Endothelial cell of umbilical vein (primary cell): ENCODE data around the gene CAMKMT. TPM values are rescaled to one million over a fixed set of nuclear protein-coding genes. Genes with fewer than 3 reads are reported as not detected.

Source experiments
- BruUV-seq: library from RNA; stranded (reverse); fragments of 400-500 nt; replicated peaks from 2 replicates; lab custom pipeline; 2021; lab: Mats Ljungman, UMichigan
- CTCF ChIA-PET: fragments of 300-600, 350-600 bp; sonication (Branson Sonifier 250); formaldehyde crosslinking; loops from one replicate; lab custom pipeline; 2021; ENCODE audit warnings: antibody characterized with exemption, inconsistent platforms; lab: Charles Lee
- POLR2A ChIA-PET: fragments of 300-600, 350-600 bp; sonication (Branson Sonifier 250); formaldehyde crosslinking; loops from one replicate; lab custom pipeline; 2021; ENCODE audit warnings: antibody characterized with exemption, inconsistent platforms; lab: Charles Lee
- DNase-seq: peaks from one replicate; pipeline ENCODE4 v3.0.0-alpha.2; 2011; ENCODE audit warnings: low read depth, low spot score
- FAIRE-seq: peaks from 2 replicates; lab custom pipeline; 2011; peaks lifted over from hg19 to GRCh38; lab: Jason Lieb, UNC
- H2AFZ ChIP-seq: 2 replicates; pipeline ENCODE4 v1.6.0; 2012; ENCODE audit warnings: low read depth, low read length, control low read depth, inconsistent platforms
- H3K27ac ChIP-seq: 2 replicates; pipeline ENCODE4 v1.5.1; 2011; ENCODE audit warnings: low read depth, mild to moderate bottlenecking, control low read depth, low read length, moderate library complexity; ENCODE audit not compliant: insufficient read depth
- H3K27me3 ChIP-seq, 2 experiments: 2 replicates each; pipeline versions ENCODE4 v1.6.0 to v1.6.1; 2011; ENCODE audit warnings: low read length in 2 of 2, mixed read lengths in 1 of 2; ENCODE audit not compliant: control insufficient read depth in 2 of 2, insufficient read depth in 2 of 2
- H3K36me3 ChIP-seq, 2 experiments: 2 replicates in 1 of 2; 3 replicates in 1 of 2; pipeline ENCODE4 v1.5.1; 2011; ENCODE audit warnings: low read length in 2 of 2, mild to moderate bottlenecking in 1 of 2, moderate library complexity in 1 of 2; ENCODE audit not compliant: control insufficient read depth in 2 of 2, insufficient read depth in 2 of 2; ENCODE audit errors: extremely low read depth in 1 of 2
- H3K4me1 ChIP-seq: 3 replicates; pipeline ENCODE4 v1.5.1; 2011; ENCODE audit warnings: mild to moderate bottlenecking, low read length; ENCODE audit not compliant: control insufficient read depth, insufficient read depth; ENCODE audit errors: extremely low read depth
- H3K4me2 ChIP-seq: 2 replicates; pipeline ENCODE4 v1.6.1; 2011; ENCODE audit warnings: low read length, control low read depth, mixed read lengths; ENCODE audit not compliant: insufficient read depth
- H3K4me3 ChIP-seq, 3 experiments: fragments of 200-600 bp in 1 of 3; sonication (generic), shearing (Covaris generic) in 1 of 3; replicated peaks in 1 of 3; 2 replicates each; pipeline ENCODE4 v1.5.1; 2011 to 2016; ENCODE audit warnings: control low read depth in 3 of 3, low read length in 3 of 3, mild to moderate bottlenecking in 2 of 3, inconsistent platforms in 1 of 3, low read depth in 1 of 3, moderate library complexity in 1 of 3; ENCODE audit not compliant: insufficient read depth in 1 of 3
- H3K79me2 ChIP-seq: 2 replicates; pipeline ENCODE4 v1.6.0; 2012; ENCODE audit warnings: low read length, inconsistent platforms; ENCODE audit not compliant: control insufficient read depth, insufficient read depth
- H3K9ac ChIP-seq: replicated peaks from 2 replicates; pipeline ENCODE3; 2011; ENCODE audit warnings: low read length, control low read depth; ENCODE audit not compliant: insufficient read depth; ENCODE audit errors: extremely low read depth
- H3K9me1 ChIP-seq: replicated peaks from 3 replicates; pipeline ENCODE4 v1.6.0; 2011; ENCODE audit warnings: mild to moderate bottlenecking, low read length; ENCODE audit not compliant: control insufficient read depth, insufficient read depth; ENCODE audit errors: extremely low read depth
- H3K9me3 ChIP-seq: replicated peaks from 2 replicates; pipeline ENCODE4 v1.5.1; 2012; ENCODE audit warnings: low read length, inconsistent platforms; ENCODE audit not compliant: control insufficient read depth, insufficient read depth
- H4K20me1 ChIP-seq: replicated peaks from 2 replicates; pipeline ENCODE3; 2011; ENCODE audit warnings: mild to moderate bottlenecking, low read length; ENCODE audit not compliant: control insufficient read depth, insufficient read depth; ENCODE audit errors: extremely low read depth
- FOS ChIP-seq: IDR thresholded peaks from 2 replicates; pipeline ENCODE4 v1.6.1; 2011; ENCODE audit warnings: mild to moderate bottlenecking, low read length, moderate library complexity, borderline replicate concordance; ENCODE audit not compliant: insufficient read depth
- GATA2 ChIP-seq: IDR thresholded peaks from 2 replicates; pipeline ENCODE4 v1.7.0; 2011; ENCODE audit warnings: low read depth, mild to moderate bottlenecking, moderate library complexity, mixed read lengths, low read length; ENCODE audit not compliant: insufficient read length, insufficient read depth
- JUN ChIP-seq: IDR thresholded peaks from 2 replicates; pipeline ENCODE4 v1.6.1; 2011; ENCODE audit warnings: borderline replicate concordance, low read depth; ENCODE audit not compliant: insufficient read length, insufficient read depth
- MAX ChIP-seq: IDR thresholded peaks from 2 replicates; pipeline ENCODE4 v1.6.1; 2011; ENCODE audit not compliant: insufficient read depth, insufficient read length
- MYC ChIP-seq: IDR thresholded peaks from one replicate; pipeline ENCODE4 v1.6.1; 2011; ENCODE audit warnings: mild to moderate bottlenecking, low read depth, low read length
- POLR2AphosphoS5 ChIP-seq: IDR thresholded peaks from 2 replicates; pipeline ENCODE4 v1.6.1; 2012; ENCODE audit warnings: low read depth, mild to moderate bottlenecking, control low read depth, low read length, moderate library complexity; ENCODE audit not compliant: insufficient read depth
- dilution Hi-C: fragments of 300-500 bp; cut with MboI; formaldehyde crosslinking; loops from one replicate; pipeline ENCODE4 v1.15.0; 2019; ENCODE audit warnings: low sequenced_read_pairs; ENCODE audit not compliant: extremely low pct_ligation_motif_present
- intact Hi-C: fragments of 100-400 bp; cut with micrococcal nuclease; formaldehyde crosslinking; loops from one replicate; pipeline ENCODE4 v1.10.0; 2022
- polyA plus RNA-seq, 4 experiments: library from polyadenylated mRNA; depleted of rRNA in 3 of 4; stranded (reverse) in 3 of 4; unstranded in 1 of 4; fragments of >200 nt; gene quantifications; 2 replicates each; pipeline versions ENCODE4 v1.2.1 to v1.2.3, GENCODE V29; 2011 to 2012; ENCODE audit warnings: missing spikeins in 1 of 4
- total RNA-seq: library from RNA; stranded (reverse); gene quantifications from 2 replicates; pipeline ENCODE4 v1.2.3, GENCODE V29; 2021
- TF ChIP-seq, protein P1 (sequence below), 2 donors: IDR thresholded peaks; 1 replicate in 1 of 2; 2 replicates in 1 of 2; pipeline ENCODE4 v1.5.1; 2011; ENCODE audit warnings: low read length in 2 of 2, mild to moderate bottlenecking in 2 of 2, moderate library complexity in 2 of 2, control low read depth in 1 of 2, inconsistent platforms in 1 of 2, low read depth in 1 of 2; ENCODE audit not compliant: insufficient read depth in 1 of 2; ENCODE audit errors: extremely low read depth in 1 of 2

Gene CAMKMT
- total and polyA plus RNA-seq, 2 donors (not counting 3 experiments of a cell fraction or from before 2014, with no cell fraction given) = 4.1 to 10.7 TPM

DNA sequence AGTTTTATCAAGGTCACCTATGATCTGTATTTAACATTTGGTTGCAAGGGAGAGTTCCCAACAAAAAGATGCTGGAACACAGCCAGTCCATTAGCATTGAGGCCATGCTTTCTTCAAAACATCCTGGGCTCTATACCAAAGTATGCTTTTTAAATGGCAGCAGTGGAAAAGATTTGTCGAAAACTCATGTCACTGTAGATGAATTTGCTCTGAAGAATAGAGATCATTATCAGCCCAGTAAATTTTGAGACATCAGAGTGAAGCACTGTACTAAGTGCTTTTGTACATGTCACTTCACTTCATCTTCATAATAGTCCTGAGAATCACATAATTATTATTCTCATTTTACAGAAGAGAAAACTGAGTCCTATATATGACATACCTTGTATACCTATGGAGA, 189.8 kb downstream of the CAMKMT start:
- no peak overlapping the region for H3K27ac ChIP-seq
- peaks cover 55% of the 10 kb centered on the region for H3K4me1 ChIP-seq
- intact Hi-C loops = no loop called here
- ChIA-PET POLR2A (no interaction called here), CTCF (no interaction called here)
- no peaks in the 10 kb centered on the region for H3K9me3 ChIP-seq
- no peaks in the 10 kb centered on the region for H3K27me3 ChIP-seq
- H3K4me3 ChIP-seq = no peak overlapping the region
- DNase-seq = no peak
- H3K4me2 ChIP-seq = no peak overlapping the region
- H3K79me2 ChIP-seq = no peaks in the 10 kb centered on the region
- no peaks in the 10 kb centered on the region for H3K9me1 ChIP-seq
- H3K9ac ChIP-seq = no peak overlapping the region
- no peak for FAIRE-seq
- H4K20me1 ChIP-seq = no peaks in the 10 kb centered on the region
- TF ChIP-seq, protein P1, sequence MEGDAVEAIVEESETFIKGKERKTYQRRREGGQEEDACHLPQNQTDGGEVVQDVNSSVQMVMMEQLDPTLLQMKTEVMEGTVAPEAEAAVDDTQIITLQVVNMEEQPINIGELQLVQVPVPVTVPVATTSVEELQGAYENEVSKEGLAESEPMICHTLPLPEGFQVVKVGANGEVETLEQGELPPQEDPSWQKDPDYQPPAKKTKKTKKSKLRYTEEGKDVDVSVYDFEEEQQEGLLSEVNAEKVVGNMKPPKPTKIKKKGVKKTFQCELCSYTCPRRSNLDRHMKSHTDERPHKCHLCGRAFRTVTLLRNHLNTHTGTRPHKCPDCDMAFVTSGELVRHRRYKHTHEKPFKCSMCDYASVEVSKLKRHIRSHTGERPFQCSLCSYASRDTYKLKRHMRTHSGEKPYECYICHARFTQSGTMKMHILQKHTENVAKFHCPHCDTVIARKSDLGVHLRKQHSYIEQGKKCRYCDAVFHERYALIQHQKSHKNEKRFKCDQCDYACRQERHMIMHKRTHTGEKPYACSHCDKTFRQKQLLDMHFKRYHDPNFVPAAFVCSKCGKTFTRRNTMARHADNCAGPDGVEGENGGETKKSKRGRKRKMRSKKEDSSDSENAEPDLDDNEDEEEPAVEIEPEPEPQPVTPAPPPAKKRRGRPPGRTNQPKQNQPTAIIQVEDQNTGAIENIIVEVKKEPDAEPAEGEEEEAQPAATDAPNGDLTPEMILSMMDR (IDR thresholded peaks at IDR 0.05; ENCODE audit: extremely low read depth in 1 of 2, insufficient read depth in 1 of 2, low read depth in 1 of 2, low read length in 2 of 2) = no peak
- TF ChIP-seq MYC (no peak), MAX (no peak), POLR2AphosphoS5 (no peak), FOS (no peak), GATA2 (no peak), JUN (no peak)
- dilution Hi-C loops = no loop called here
- no peak overlapping the region for H2AFZ ChIP-seq
- no peaks in the 10 kb centered on the region for H3K36me3 ChIP-seq
- BruUV-seq = no TSS peak
